BLaER1 treated with 17β-estradiol and CSF1 and Interleukin-3, amounts not matched to agents 10 nM and 100 nM (cell line): ENCODE results near the gene PPFIA1.

Source experiments
- H3K27ac ChIP-seq, 11 experiments: shearing (Covaris generic); formaldehyde crosslinking; 2 replicates each; pipeline ENCODE4 v1.8.1; 2022
- H3K27me3 ChIP-seq, 11 experiments: shearing (Covaris generic); formaldehyde crosslinking; 2 replicates each; pipeline ENCODE4 v1.8.1; 2022
- H3K36me3 ChIP-seq, 11 experiments: shearing (Covaris generic); formaldehyde crosslinking; 2 replicates each; pipeline ENCODE4 v1.8.1; 2022
- H3K4me1 ChIP-seq, 10 experiments: shearing (Covaris generic); formaldehyde crosslinking; 2 replicates each; pipeline ENCODE4 v1.8.1; 2022
- H3K4me2 ChIP-seq, 11 experiments: shearing (Covaris generic); formaldehyde crosslinking; 2 replicates each; pipeline ENCODE4 v1.8.1; 2022
- H3K4me3 ChIP-seq, 10 experiments: shearing (Covaris generic); formaldehyde crosslinking; 2 replicates each; pipeline ENCODE4 v1.8.1; 2022
- H3K9ac ChIP-seq, 11 experiments: shearing (Covaris generic); formaldehyde crosslinking; 2 replicates each; pipeline ENCODE4 v1.8.1; 2022
- H3K9me3 ChIP-seq, 11 experiments: shearing (Covaris generic); formaldehyde crosslinking; replicated peaks in 1 of 11; 2 replicates each; pipeline ENCODE4 v1.8.1; 2022
- H4K20me1 ChIP-seq, 11 experiments: shearing (Covaris generic); formaldehyde crosslinking; 2 replicates each; pipeline ENCODE4 v1.8.1; 2022
- Cebpa-rat ChIP-seq, 11 experiments: shearing (Covaris generic); IDR thresholded peaks; 2 replicates each; pipeline ENCODE4 v1.8.1; 2022

The PPFIA1 gene

GRCh38 chr11:70305501-70305900 is 35.0 kb downstream of the PPFIA1 start:
- Histone ChIP-seq H3K4me1 (peaks cover 6 to 35% (median 8%) of the 10 kb centered on the region in 10 experiments; a peak in 17 of 20 replicates), H3K9ac (no peak overlapping the region), H3K36me3 (peaks cover 42 to 98% (median 75%) of the 10 kb centered on the region in 11 experiments), H3K27me3 (no peaks in the 10 kb centered on the region), H3K27ac (no peak overlapping the region), H3K9me3 (no peaks in the 10 kb centered on the region), H3K4me2 (no peak overlapping the region), H3K4me3 (no peak overlapping the region), H4K20me1 (peaks cover 39 to 97% (median 59%) of the 10 kb centered on the region in 11 experiments)
- no peak for TF ChIP-seq Cebpa-rat (IDR thresholded peaks at IDR 0.05)

DNA sequence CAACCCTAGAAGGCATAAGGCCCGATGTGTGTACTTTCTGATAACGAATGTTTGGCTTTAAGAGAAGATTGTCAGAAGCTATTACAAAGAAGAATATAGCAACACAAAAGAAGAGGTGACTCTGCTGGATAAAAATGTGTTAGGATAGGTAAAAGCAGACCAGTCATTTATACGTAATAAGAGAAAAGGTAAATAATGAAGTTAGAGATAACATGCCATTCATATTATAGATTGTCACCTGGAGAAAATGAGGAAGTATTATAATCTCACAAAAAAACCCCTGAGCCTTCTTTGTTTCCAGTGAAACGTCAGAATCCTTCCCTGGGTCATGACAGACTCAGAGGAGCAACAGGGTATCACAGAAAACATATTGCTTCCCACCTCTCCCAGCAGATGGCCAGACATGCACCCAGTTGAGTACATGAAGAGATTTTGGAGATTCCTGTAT is 36.1 kb downstream of the PPFIA1 start:
- Histone ChIP-seq H3K27ac (no peak overlapping the region), H3K9me3 (no peaks in the 10 kb centered on the region), H3K27me3 (no peaks in the 10 kb centered on the region), H4K20me1 (peaks cover 32 to 97% (median 48%) of the 10 kb centered on the region in 11 experiments), H3K9ac (no peak overlapping the region), H3K36me3 (peaks cover 33 to 98% (median 77%) of the 10 kb centered on the region in 11 experiments), H3K4me2 (peak overlapping the region in 3 of 11 experiments; percentile 49 to 60 (median 53); a peak in 4 of 22 replicates), H3K4me3 (no peak overlapping the region), H3K4me1 (peaks cover 6 to 46% (median 7%) of the 10 kb centered on the region in 10 experiments; a peak in 17 of 20 replicates)
- no peak for TF ChIP-seq Cebpa-rat (IDR thresholded peaks at IDR 0.05)

DNA sequence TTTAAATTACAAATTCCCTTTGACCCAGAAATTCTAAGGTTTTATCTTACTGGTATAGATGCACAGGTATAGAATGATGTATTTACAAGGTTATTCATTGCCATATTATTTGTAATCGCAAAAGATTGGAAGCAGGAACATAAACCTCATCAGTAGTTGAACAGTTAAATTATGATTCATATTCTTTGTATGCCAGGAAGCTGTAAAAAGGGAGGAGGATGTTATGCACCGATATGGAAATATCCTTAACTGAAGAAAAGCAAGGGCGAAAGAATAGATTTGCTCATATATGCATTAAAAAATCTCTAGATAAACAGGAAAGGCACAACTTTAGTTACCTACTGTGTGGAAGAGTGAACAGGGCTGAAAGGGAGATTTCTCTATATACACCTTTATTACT is 36.7 kb downstream of the PPFIA1 start:
- Histone ChIP-seq H3K27ac (peak overlapping the region in 1 of 11 experiments; percentile 11; a peak in 2 of 22 replicates), H3K4me2 (peak overlapping the region in 3 of 11 experiments; percentile 49 to 60 (median 53); a peak in 6 of 22 replicates), H3K9ac (0 out of 22 replicates have a peak overlapping the region, but pooled peaks of 1 of the 11 experiments have one; percentile 21), H3K9me3 (no peaks in the 10 kb centered on the region), H3K36me3 (peaks cover 33 to 98% (median 76%) of the 10 kb centered on the region in 11 experiments), H3K4me3 (no peak overlapping the region), H4K20me1 (peaks cover 26 to 97% (median 46%) of the 10 kb centered on the region in 11 experiments), H3K4me1 (peaks cover 1 to 46% (median 2%) of the 10 kb centered on the region in 10 experiments; a peak in 18 of 20 replicates), H3K27me3 (no peaks in the 10 kb centered on the region)
- TF ChIP-seq Cebpa-rat (IDR thresholded peaks at IDR 0.05): no peak

DNA sequence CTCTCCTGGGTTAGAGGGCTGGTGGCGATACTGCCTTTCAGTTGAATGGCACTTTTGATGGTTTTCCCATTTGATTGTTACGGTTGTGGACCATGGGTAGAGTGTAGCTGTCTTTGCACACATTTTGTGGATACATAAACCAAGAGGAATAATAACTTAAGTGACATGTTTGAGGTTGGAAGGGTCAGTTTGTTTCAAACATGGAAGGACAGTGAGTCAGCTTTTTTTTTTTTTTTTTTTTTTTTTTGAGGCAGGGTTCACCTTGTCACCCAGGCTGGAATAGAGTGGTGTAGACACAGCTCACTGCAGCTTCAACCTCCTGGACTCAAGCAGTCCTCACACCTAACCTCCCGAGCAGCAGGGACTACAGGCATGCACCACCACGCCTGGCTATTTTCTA is 41.1 kb downstream of the PPFIA1 start:
- TF ChIP-seq Cebpa-rat (IDR thresholded peaks at IDR 0.05): no peak
- no peak overlapping the region for H3K27ac ChIP-seq
- H3K9ac ChIP-seq: no peak overlapping the region
- peak overlapping the region in 3 of 11 experiments; percentile 82 to 92 (median 83); a peak in 6 of 22 replicates for H3K4me2 ChIP-seq
- peaks cover 17 to 75% (median 41%) of the 10 kb centered on the region in 10 experiments for H3K4me1 ChIP-seq
- no peaks in the 10 kb centered on the region for H3K27me3 ChIP-seq
- H3K4me3 ChIP-seq: no peak overlapping the region
- no peaks in the 10 kb centered on the region for H3K9me3 ChIP-seq
- peaks cover 0 to 98% (median 11%) of the 10 kb centered on the region in 11 experiments; a peak in 13 of 22 replicates for H4K20me1 ChIP-seq
- peaks cover 10 to 85% (median 61%) of the 10 kb centered on the region in 11 experiments; a peak in 21 of 22 replicates for H3K36me3 ChIP-seq

GRCh38 chr11:70312401-70313357 is 42.2 kb downstream of the PPFIA1 start:
- Histone ChIP-seq H3K27me3 (no peaks in the 10 kb centered on the region), H3K9me3 (no peaks in the 10 kb centered on the region), H3K9ac (no peak overlapping the region), H4K20me1 (peaks cover 0 to 99% (median 6%) of the 10 kb centered on the region in 11 experiments; a peak in 11 of 22 replicates), H3K4me2 (peak overlapping the region in 6 of 11 experiments; percentile 71 to 93 (median 85); a peak in 10 of 22 replicates), H3K4me3 (no peak overlapping the region), H3K27ac (peak overlapping the region in 6 of 11 experiments; percentile 28 to 89 (median 82); a peak in 8 of 22 replicates), H3K4me1 (peaks cover 17 to 75% (median 47%) of the 10 kb centered on the region in 10 experiments), H3K36me3 (peaks cover 10 to 79% (median 53%) of the 10 kb centered on the region in 11 experiments; a peak in 21 of 22 replicates)
- TF ChIP-seq Cebpa-rat (IDR thresholded peaks at IDR 0.05): no peak

GRCh38 chr11:70313945-70314344 is 43.5 kb downstream of the PPFIA1 start:
- H3K9me3 ChIP-seq: no peaks in the 10 kb centered on the region
- H3K27ac ChIP-seq: peak overlapping the region in 9 of 11 experiments; percentile 5 to 89 (median 80); a peak in 13 of 22 replicates
- H3K4me3 ChIP-seq: peak overlapping the region in 5 of 10 experiments; percentile 34 to 52 (median 40); a peak in 8 of 20 replicates
- H4K20me1 ChIP-seq: peaks cover 0 to 99% (median 7%) of the 10 kb centered on the region in 11 experiments; a peak in 10 of 22 replicates
- peaks cover 17 to 82% (median 52%) of the 10 kb centered on the region in 10 experiments for H3K4me1 ChIP-seq
- H3K27me3 ChIP-seq: no peaks in the 10 kb centered on the region
- peak overlapping the region; percentile 13 to 93 (median 80); a peak in 19 of 22 replicates for H3K4me2 ChIP-seq
- no peak for TF ChIP-seq Cebpa-rat (IDR thresholded peaks at IDR 0.05)
- peaks cover 18 to 80% (median 56%) of the 10 kb centered on the region in 11 experiments for H3K36me3 ChIP-seq
- H3K9ac ChIP-seq: peak overlapping the region in 6 of 11 experiments; percentile 46 to 72 (median 67); a peak in 11 of 22 replicates

DNA sequence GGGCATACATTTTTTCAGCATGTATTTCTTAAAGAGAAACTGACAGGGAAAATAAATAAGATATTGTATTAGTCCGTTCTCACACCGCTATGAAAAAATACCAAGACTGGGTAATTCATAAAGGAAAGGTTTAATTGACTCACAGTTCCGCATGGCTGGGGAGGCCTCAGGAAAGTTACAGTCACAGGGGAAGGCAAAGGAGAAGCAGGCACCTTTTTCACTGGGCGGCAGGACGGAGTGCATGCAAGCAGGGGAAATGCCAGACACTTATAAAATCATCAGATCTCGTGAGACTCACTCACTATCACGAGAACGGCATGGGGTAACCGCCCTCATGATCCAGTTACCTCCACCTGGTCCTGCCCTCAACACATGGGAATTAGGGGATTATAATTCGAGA is 44.2 kb downstream of the PPFIA1 start:
- TF ChIP-seq Cebpa-rat (IDR thresholded peaks at IDR 0.05): no peak
- Histone ChIP-seq H4K20me1 (peaks cover 0 to 99% (median 15%) of the 10 kb centered on the region in 11 experiments; a peak in 11 of 22 replicates), H3K4me1 (peaks cover 17 to 90% (median 52%) of the 10 kb centered on the region in 10 experiments), H3K9ac (peak overlapping the region in 7 of 11 experiments; percentile 27 to 72 (median 69); a peak in 11 of 22 replicates), H3K27ac (peak overlapping the region in 9 of 11 experiments; percentile 20 to 89 (median 80); a peak in 17 of 22 replicates), H3K36me3 (peaks cover 21 to 80% (median 56%) of the 10 kb centered on the region in 11 experiments), H3K9me3 (no peaks in the 10 kb centered on the region), H3K4me3 (peak overlapping the region in 5 of 10 experiments; percentile 25 to 52 (median 40); a peak in 8 of 20 replicates), H3K4me2 (peak overlapping the region in 10 of 11 experiments; percentile 19 to 93 (median 81); a peak in 16 of 22 replicates), H3K27me3 (no peaks in the 10 kb centered on the region)

DNA sequence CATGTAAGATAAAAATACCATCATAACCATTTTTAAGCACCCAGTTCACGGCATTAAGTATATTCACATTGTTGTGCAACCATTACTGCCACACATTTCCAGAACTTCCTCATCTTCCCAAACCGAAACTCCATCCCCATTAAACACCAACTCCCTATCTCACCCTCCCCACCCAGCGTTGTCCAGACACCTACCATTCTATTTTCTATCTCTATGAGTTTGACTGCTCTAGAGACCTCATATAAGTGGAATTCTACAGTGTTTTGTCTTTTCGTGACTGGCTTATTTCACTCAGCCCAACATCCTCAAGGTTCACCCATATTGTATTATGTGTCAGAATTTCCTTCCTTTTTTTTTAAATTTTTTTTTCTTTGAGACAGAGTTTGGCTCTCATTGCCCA is 45.2 kb downstream of the PPFIA1 start:
- H3K4me3 ChIP-seq: peak overlapping the region in 5 of 10 experiments; percentile 25 to 52 (median 40); a peak in 8 of 20 replicates
- H3K36me3 ChIP-seq: peaks cover 30 to 80% (median 58%) of the 10 kb centered on the region in 11 experiments
- H3K4me2 ChIP-seq: peak overlapping the region in 8 of 11 experiments; percentile 37 to 93 (median 82); a peak in 17 of 22 replicates
- no peaks in the 10 kb centered on the region for H3K9me3 ChIP-seq
- H3K9ac ChIP-seq: peak overlapping the region in 7 of 11 experiments; percentile 27 to 72 (median 69); a peak in 12 of 22 replicates
- H4K20me1 ChIP-seq: peaks cover 0 to 99% (median 13%) of the 10 kb centered on the region in 11 experiments; a peak in 11 of 22 replicates
- peak in 6 of 11 experiments; percentile 61 to 87 (median 82); a peak in 11 of 22 replicates for TF ChIP-seq Cebpa-rat (IDR thresholded peaks at IDR 0.05)
- peak overlapping the region in 9 of 11 experiments; percentile 20 to 89 (median 80); a peak in 17 of 22 replicates for H3K27ac ChIP-seq
- peaks cover 17 to 98% (median 52%) of the 10 kb centered on the region in 10 experiments for H3K4me1 ChIP-seq
- H3K27me3 ChIP-seq: no peaks in the 10 kb centered on the region
